ENCODE measurements around the gene TOGARAM2.

TOGARAM2 gene

GRCh38 chr2:28981016-28981441 is at the start of gene TOGARAM2:
TOGARAM2 (plus strand) TSS chr2:28981298; CDS start chr2:28994835, 13,537 bp downstream.
- no peak for DNase-seq

- DNase-seq = no peak
Observed at GRCh38 chr2:28934769-28935168, 46.3 kb upstream of the TOGARAM2 start.

- DNase-seq = no peak
Observed at GRCh38 chr2:28941008-28941407, 40.1 kb upstream of the TOGARAM2 start.

- DNase-seq = no peak
Observed at GRCh38 chr2:28944535-28945248, 36.4 kb upstream of the TOGARAM2 start.

GRCh38 chr2:28948160-28948559 is 32.9 kb upstream of the TOGARAM2 start:
- no peak for DNase-seq

GRCh38 chr2:28949190-28949589 is 31.9 kb upstream of the TOGARAM2 start:
- no peak for DNase-seq

- no peak for DNase-seq
Observed at GRCh38 chr2:28949617-28950305, 31.3 kb upstream of the TOGARAM2 start.

GRCh38 chr2:28950941-28951630 is 30.0 kb upstream of the TOGARAM2 start:
- DNase-seq = no peak

GRCh38 chr2:28951910-28952835 is 28.9 kb upstream of the TOGARAM2 start:
- DNase-seq = no peak

- DNase-seq = no peak
Observed at GRCh38 chr2:28952836-28953211, 28.3 kb upstream of the TOGARAM2 start.

GRCh38 chr2:28955467-28955866 is 25.6 kb upstream of the TOGARAM2 start:
- DNase-seq = no peak

- no peak for DNase-seq
Observed at GRCh38 chr2:28956415-28956826, 24.7 kb upstream of the TOGARAM2 start.

- DNase-seq = no peak
Observed at GRCh38 chr2:28956890-28957289, 24.2 kb upstream of the TOGARAM2 start.

- DNase-seq = peak; percentile 9
Observed at GRCh38 chr2:28958689-28959088, 22.4 kb upstream of the TOGARAM2 start.

GRCh38 chr2:28960401-28960800 is 20.7 kb upstream of the TOGARAM2 start:
- DNase-seq = no peak

- no peak for DNase-seq
Observed at GRCh38 chr2:28962505-28962904, 18.6 kb upstream of the TOGARAM2 start.

GRCh38 chr2:28970464-28971160 is 10.5 kb upstream of the TOGARAM2 start:
- DNase-seq = no peak

- no peak for DNase-seq
Observed at GRCh38 chr2:28972778-28973335, 8.2 kb upstream of the TOGARAM2 start.

- no peak for DNase-seq
Observed at GRCh38 chr2:28974252-28974651, 6.8 kb upstream of the TOGARAM2 start.

GRCh38 chr2:28975671-28976070 is 5.4 kb upstream of the TOGARAM2 start:
- DNase-seq = no peak

GRCh38 chr2:28976584-28976983 is 4.5 kb upstream of the TOGARAM2 start:
- no peak for DNase-seq
